Epithelial cell of proximal tubule (primary cell): ENCODE data around the gene WDFY4. TPM values are rescaled to one million over a fixed set of nuclear protein-coding genes. Genes with fewer than 3 reads are reported as not detected.

ENCODE experiments used
- DNase-seq: peaks from one replicate; pipeline ENCODE4 v3.0.0-alpha.2; 2011; ENCODE audit warnings: low read depth
- H3K4me3 ChIP-seq: 2 replicates; pipeline ENCODE4 v1.5.1; 2011; ENCODE audit warnings: low read depth, mild to moderate bottlenecking, low read length
- CTCF ChIP-seq: conservative IDR thresholded peaks from 2 replicates; pipeline ENCODE4 v1.5.1; 2012; ENCODE audit warnings: low read depth, mild to moderate bottlenecking, low read length
- total RNA-seq: library from RNA; depleted of rRNA; stranded (reverse); fragments of >200 nt; gene quantifications from 2 replicates; pipeline ENCODE4 v1.2.3, GENCODE V29; 2015

WDFY4 gene
- total RNA-seq, 1 donor from 2014 or later = not detected

- no peak for DNase-seq
- H3K4me3 ChIP-seq = no peak within 1 kb of the TSS
- no peak for TF ChIP-seq CTCF
Observed at GRCh38 chr10:48939790-48940325, 255.2 kb downstream of the WDFY4 start, which contains the start of gene LRRC18. LRRC18 (minus strand) TSS chr10:48939840; CDS start chr10:48914155, 25,685 bp downstream.

GRCh38 chr10:48940372-48940771 lies 255.7 kb downstream of the WDFY4 start:
- TF ChIP-seq CTCF = no peak
- no peak for DNase-seq
- no peak overlapping the region for H3K4me3 ChIP-seq

- TF ChIP-seq CTCF = no peak
- no peak for DNase-seq
- H3K4me3 ChIP-seq = no peak overlapping the region
Observed at GRCh38 chr10:48940958-48941357, 256.3 kb downstream of the WDFY4 start.

- no peak overlapping the region for H3K4me3 ChIP-seq
- DNase-seq = no peak
- TF ChIP-seq CTCF = no peak
Observed at GRCh38 chr10:48941427-48942075, 256.9 kb downstream of the WDFY4 start.

GRCh38 chr10:48943096-48943495 lies 258.4 kb downstream of the WDFY4 start:
- H3K4me3 ChIP-seq = no peak overlapping the region
- DNase-seq = no peak
- TF ChIP-seq CTCF = no peak

- no peak overlapping the region for H3K4me3 ChIP-seq
- DNase-seq = no peak
- TF ChIP-seq CTCF = no peak
Observed at GRCh38 chr10:48944171-48944570, 259.5 kb downstream of the WDFY4 start.
